ENCODE results near the gene BMPER. TPM values are rescaled to one million over a fixed set of nuclear protein-coding genes. Genes with fewer than 3 reads are reported as not detected.
A peak's percentile ranks its signal among the peaks of the same experiment; 100 is the strongest.

The BMPER gene
- total and polyA plus RNA-seq, 2 donors (not counting 1 experiment from before 2014, with no cell fraction given), result 12.2 to 15.9 TPM

GRCh38 chr7:34104115-34104514 lies 198.8 kb downstream of the BMPER start:
- Histone ChIP-seq H2AFZ (ENCODE audit: low read length) (no peak overlapping the region), H3K36me3 (ENCODE audit: control insufficient read depth, insufficient read depth, low read length) (no peaks in the 10 kb centered on the region), H3K9me3 (ENCODE audit: control insufficient read depth, insufficient read depth, low read depth, low read length) (no peaks in the 10 kb centered on the region), H3K27ac (ENCODE audit: insufficient read depth, low read length) (no peak overlapping the region), H3K4me1 (ENCODE audit: control insufficient read depth, extremely low read depth, insufficient read depth, low read length) (peaks cover 4% of the 10 kb centered on the region), H3K4me2 (ENCODE audit: extremely low read depth, insufficient read depth, low read length) (no peak overlapping the region), H4K20me1 (ENCODE audit: control insufficient read depth, extremely low read depth, insufficient read depth, low read length) (no peaks in the 10 kb centered on the region), H3K9ac (ENCODE audit: insufficient read depth, low read length) (no peak overlapping the region), H3K27me3 (ENCODE audit: control insufficient read depth, insufficient read depth, low read length) (no peaks in the 10 kb centered on the region), H3K79me2 (ENCODE audit: control insufficient read depth, insufficient read depth, low read length) (no peaks in the 10 kb centered on the region), H3K4me3 (replicated peaks in 1 of 4; ENCODE audit: control extremely low read depth in 1 of 4, insufficient read depth in 1 of 4, low read depth in 3 of 4, low read length in 4 of 4) (no peak overlapping the region)
- TF ChIP-seq EZH2 (IDR thresholded peaks at IDR 0.05; ENCODE audit: low read length, missing control alignments) (no peak), CTCF (conservative IDR thresholded peaks at IDR 0.05 in 1 of 2, IDR thresholded peaks at IDR 0.05 in 1 of 2; ENCODE audit: low read depth in 1 of 2, low read length in 2 of 2) (no peak)
- DNase-seq (ENCODE audit: low read depth in 2 of 2), result peak in 1 of 2 donors; percentile 61

GRCh38 chr7:34104992-34105391 lies 199.7 kb downstream of the BMPER start:
- Histone ChIP-seq H3K27ac (ENCODE audit: insufficient read depth, low read length) (no peak overlapping the region), H2AFZ (ENCODE audit: low read length) (no peak overlapping the region), H3K36me3 (ENCODE audit: control insufficient read depth, insufficient read depth, low read length) (no peaks in the 10 kb centered on the region), H3K4me3 (replicated peaks in 1 of 4; ENCODE audit: control extremely low read depth in 1 of 4, insufficient read depth in 1 of 4, low read depth in 3 of 4, low read length in 4 of 4) (no peak overlapping the region), H3K4me2 (ENCODE audit: extremely low read depth, insufficient read depth, low read length) (no peak overlapping the region), H3K27me3 (ENCODE audit: control insufficient read depth, insufficient read depth, low read length) (no peaks in the 10 kb centered on the region), H3K79me2 (ENCODE audit: control insufficient read depth, insufficient read depth, low read length) (no peaks in the 10 kb centered on the region), H3K9ac (ENCODE audit: insufficient read depth, low read length) (no peak overlapping the region), H3K4me1 (ENCODE audit: control insufficient read depth, extremely low read depth, insufficient read depth, low read length) (peaks cover 4% of the 10 kb centered on the region), H4K20me1 (ENCODE audit: control insufficient read depth, extremely low read depth, insufficient read depth, low read length) (no peaks in the 10 kb centered on the region), H3K9me3 (ENCODE audit: control insufficient read depth, insufficient read depth, low read depth, low read length) (no peaks in the 10 kb centered on the region)
- peak in 1 of 2 donors; percentile 6 for DNase-seq (ENCODE audit: low read depth in 2 of 2)
- TF ChIP-seq CTCF (conservative IDR thresholded peaks at IDR 0.05 in 1 of 2, IDR thresholded peaks at IDR 0.05 in 1 of 2; ENCODE audit: low read depth in 1 of 2, low read length in 2 of 2), result no peak
- no peak for TF ChIP-seq EZH2 (IDR thresholded peaks at IDR 0.05; ENCODE audit: low read length, missing control alignments)

GRCh38 chr7:34107276-34107675 lies 201.9 kb downstream of the BMPER start:
- no peak overlapping the region for H3K4me2 ChIP-seq (ENCODE audit: extremely low read depth, insufficient read depth, low read length)
- no peaks in the 10 kb centered on the region for H3K79me2 ChIP-seq (ENCODE audit: control insufficient read depth, insufficient read depth, low read length)
- TF ChIP-seq EZH2 (IDR thresholded peaks at IDR 0.05; ENCODE audit: low read length, missing control alignments) (no peak), CTCF (conservative IDR thresholded peaks at IDR 0.05 in 1 of 2, IDR thresholded peaks at IDR 0.05 in 1 of 2; ENCODE audit: low read depth in 1 of 2, low read length in 2 of 2) (no peak)
- H3K27ac ChIP-seq (ENCODE audit: insufficient read depth, low read length), result no peak overlapping the region
- H3K27me3 ChIP-seq (ENCODE audit: control insufficient read depth, insufficient read depth, low read length), result no peaks in the 10 kb centered on the region
- H2AFZ ChIP-seq (ENCODE audit: low read length), result no peak overlapping the region
- no peaks in the 10 kb centered on the region for H3K9me3 ChIP-seq (ENCODE audit: control insufficient read depth, insufficient read depth, low read depth, low read length)
- H3K4me3 ChIP-seq (replicated peaks in 1 of 4; ENCODE audit: control extremely low read depth in 1 of 4, insufficient read depth in 1 of 4, low read depth in 3 of 4, low read length in 4 of 4), result no peak overlapping the region
- no peak overlapping the region for H3K9ac ChIP-seq (ENCODE audit: insufficient read depth, low read length)
- no peaks in the 10 kb centered on the region for H4K20me1 ChIP-seq (ENCODE audit: control insufficient read depth, extremely low read depth, insufficient read depth, low read length)
- DNase-seq (ENCODE audit: low read depth in 2 of 2), result peak; percentile 66 to 80
- peaks cover 4% of the 10 kb centered on the region for H3K4me1 ChIP-seq (ENCODE audit: control insufficient read depth, extremely low read depth, insufficient read depth, low read length)
- no peaks in the 10 kb centered on the region for H3K36me3 ChIP-seq (ENCODE audit: control insufficient read depth, insufficient read depth, low read length)
